Lung (tissue), 12 donors: ENCODE measurements around the gene TMPRSS2. TPM values are rescaled to one million over a fixed set of nuclear protein-coding genes. Genes with fewer than 3 reads are reported as not detected.

ENCODE experiments used
- ATAC-seq: fragments of 200-7000 bp; cut with Tn5 transposase; one replicate; pipeline ENCODE4 v1.9.1; 2020; ENCODE audit warnings: moderate number of reproducible peaks; ENCODE audit not compliant: insufficient read depth, low FRiP score
- DNase-seq, 3 donors: peaks; one replicate each; pipeline ENCODE4 v3.0.0-alpha.2; 2013 to 2017
- H3K27ac ChIP-seq, 2 donors: one replicate each; pipeline ENCODE4 v1.5.1; 2013; ENCODE audit warnings: mild to moderate bottlenecking in 2 of 2, moderate library complexity in 2 of 2, control low read depth in 1 of 2, inconsistent platforms in 1 of 2, low read depth in 1 of 2, low read length in 1 of 2
- H3K27me3 ChIP-seq, 3 donors: one replicate each; pipeline ENCODE4 v1.5.1; 2013; ENCODE audit warnings: low read length in 2 of 3; ENCODE audit not compliant: control insufficient read depth in 3 of 3, insufficient read depth in 3 of 3
- H3K36me3 ChIP-seq, 4 donors: one replicate each; pipeline ENCODE4 v1.5.1; 2013; ENCODE audit warnings: low read length in 4 of 4, mild to moderate bottlenecking in 1 of 4, moderate library complexity in 1 of 4; ENCODE audit not compliant: control insufficient read depth in 4 of 4, insufficient read depth in 4 of 4
- H3K4me1 ChIP-seq, 5 donors: one replicate each; pipeline ENCODE4 v1.5.1; 2013; ENCODE audit warnings: low read length in 5 of 5, mild to moderate bottlenecking in 2 of 5, moderate library complexity in 1 of 5; ENCODE audit not compliant: control insufficient read depth in 5 of 5, insufficient read depth in 5 of 5
- H3K4me3 ChIP-seq: one replicate; pipeline ENCODE4 v1.5.1; 2013; ENCODE audit warnings: mild to moderate bottlenecking, control low read depth, moderate library complexity
- H3K9ac ChIP-seq, 2 donors: one replicate each; pipeline ENCODE4 v1.5.1; 2013; ENCODE audit warnings: low read length in 2 of 2, control low read depth in 1 of 2; ENCODE audit not compliant: insufficient read depth in 1 of 2
- H3K9me3 ChIP-seq, 4 donors: one replicate each; pipeline ENCODE4 v1.5.1; 2013; ENCODE audit warnings: low read length in 3 of 4, mild to moderate bottlenecking in 1 of 4, moderate library complexity in 1 of 4; ENCODE audit not compliant: control insufficient read depth in 4 of 4, insufficient read depth in 3 of 4
- CTCF ChIP-seq: IDR thresholded peaks from 2 replicates; pipeline ENCODE4 v1.5.1; 2012; ENCODE audit warnings: mild to moderate bottlenecking; ENCODE audit errors: control extremely low read depth, extremely low read depth
- WGBS, 2 donors: extraction: QIAGEN DNeasy Blood & Tissue Kit; methylation state at CpG; one replicate each; pipeline ENCODE4 v1.1.7; 2013; 5-methylcytosine and 5-hydroxymethylcytosine counted together
- polyA plus RNA-seq, 2 donors: library from polyadenylated mRNA; stranded (reverse); fragments of 200-250 nt; gene quantifications; one replicate each; pipeline ENCODE4 v1.2.1, GENCODE V29; 2013
- total RNA-seq, 2 donors: library from RNA; depleted of rRNA in 1 of 2; stranded (reverse); fragments of >200 nt in 1 of 2; gene quantifications; one replicate each; pipeline ENCODE4 v1.2.1, GENCODE V29; 2014 to 2021
- donor health status: control.
- donor health status: control.
- donor health status: Bipolar disorder and iron deficiency.
- donor health status: healthy.
- donor health status: DM: yes; HTN: yes; CAD: no.

The TMPRSS2 gene
- total and polyA plus RNA-seq, 4 donors: 46.2 to 130 (median 72.2) TPM

DNA sequence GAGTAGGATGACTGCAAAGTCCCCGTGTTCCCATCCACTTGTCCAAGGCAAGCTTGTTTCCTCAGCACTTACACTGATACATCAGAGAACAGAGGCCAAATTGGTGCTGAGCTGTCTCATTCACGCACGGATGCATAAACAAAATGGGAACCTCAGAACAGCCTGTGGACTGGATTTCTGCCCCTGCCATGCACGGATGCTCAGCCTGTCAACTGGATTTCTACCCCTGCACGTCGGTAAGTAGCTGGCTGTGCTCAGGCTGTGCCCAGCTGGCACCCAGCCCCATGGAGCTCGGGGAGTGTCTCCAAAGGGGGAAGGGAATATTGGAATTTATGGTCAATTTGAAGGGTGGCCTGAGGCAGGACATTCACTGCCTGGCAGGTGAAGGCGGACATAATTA is 40.8 kb upstream of the TMPRSS2 start:
- 76 to 86% methylated on average over 8 of the region's 8 CpGs for WGBS, 2 donors
- H3K9ac ChIP-seq: no peak overlapping the region

GRCh38 chr21:41547111-41547510 is 39.2 kb upstream of the TMPRSS2 start:
- H3K4me3 ChIP-seq: no peak overlapping the region
- no peak overlapping the region for H3K27ac ChIP-seq
- no peak for DNase-seq
- ATAC-seq: no peak
- no peak for TF ChIP-seq CTCF
- peaks cover 0 to 2% (median 0%) of the 10 kb centered on the region in 4 donors for H3K9me3 ChIP-seq
- no peak overlapping the region for H3K9ac ChIP-seq
- no peaks in the 10 kb centered on the region for H3K27me3 ChIP-seq
- WGBS, 2 donors: 88 to 90% methylated on average over 3 of the region's 3 CpGs
- H3K4me1 ChIP-seq: no peaks in the 10 kb centered on the region
- H3K36me3 ChIP-seq: no peaks in the 10 kb centered on the region

More for the DNA sequence above, 40.8 kb upstream of the TMPRSS2 start:
- Histone ChIP-seq H3K27ac (no peak overlapping the region), H3K4me3 (no peak overlapping the region), H3K4me1 (no peaks in the 10 kb centered on the region), H3K36me3 (no peaks in the 10 kb centered on the region), H3K27me3 (no peaks in the 10 kb centered on the region), H3K9me3 (no peaks in the 10 kb centered on the region)
- DNase-seq (no peak), ATAC-seq (no peak)
- TF ChIP-seq CTCF: no peak

DNA sequence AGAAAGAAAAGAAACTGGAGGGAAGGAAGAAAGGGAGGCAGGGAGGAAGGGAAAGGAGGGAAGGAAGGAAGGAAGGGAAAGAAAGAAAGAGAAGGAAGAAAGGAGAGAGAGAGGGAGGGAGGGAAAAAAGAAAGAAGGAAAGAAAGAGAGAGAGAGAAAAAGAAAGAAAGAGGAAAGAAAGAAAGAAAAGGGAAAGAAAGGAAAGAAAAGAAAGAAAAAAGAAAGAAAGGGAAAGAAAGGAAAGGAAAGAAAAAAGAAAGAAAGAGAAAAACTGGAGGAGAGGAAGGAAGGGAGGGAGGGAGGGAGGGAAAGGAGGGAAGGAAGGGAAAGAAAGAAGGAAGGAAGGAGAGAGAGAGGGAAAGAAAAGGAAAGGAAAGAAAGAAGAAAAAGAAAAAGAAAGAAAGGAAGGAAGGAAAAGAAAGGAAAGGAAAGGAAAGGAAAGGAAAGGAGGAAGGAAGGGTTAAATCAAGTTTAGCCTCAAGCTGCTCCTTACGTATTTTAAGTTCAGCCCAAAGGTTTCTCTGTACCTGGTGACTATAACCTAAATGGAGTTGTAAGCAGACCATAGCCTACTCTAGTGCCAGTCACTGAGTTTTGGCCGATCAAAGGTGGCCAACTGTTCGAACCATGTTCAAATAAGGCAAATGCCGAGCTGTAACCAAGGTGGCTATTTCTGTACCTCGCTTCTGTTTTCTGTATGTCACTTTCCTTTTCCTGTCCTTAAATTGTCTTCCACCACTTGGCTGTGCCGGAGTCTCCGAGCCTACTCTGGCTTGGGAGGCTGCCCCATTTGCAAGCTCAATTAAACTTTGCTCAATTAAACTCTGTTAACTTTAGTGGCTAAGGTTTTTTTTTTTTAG is 37.8 kb upstream of the TMPRSS2 start:
- Histone ChIP-seq H3K9me3 (peaks cover 0 to 2% (median 0%) of the 10 kb centered on the region in 4 donors), H3K27me3 (peaks cover 0 to 2% (median 0%) of the 10 kb centered on the region in 3 donors), H3K4me1 (no peaks in the 10 kb centered on the region), H3K36me3 (no peaks in the 10 kb centered on the region), H3K9ac (no peak overlapping the region), H3K4me3 (no peak overlapping the region), H3K27ac (no peak overlapping the region)
- TF ChIP-seq CTCF: no peak
- ATAC-seq (no peak), DNase-seq (no peak)
- 46 to 55% methylated on average over 7 of the region's 7 CpGs for WGBS, 2 donors
